K562 (cell line): ENCODE measurements around the gene ASF1B. TPM values are rescaled to one million over a fixed set of nuclear protein-coding genes. Genes with fewer than 3 reads are reported as not detected.
A peak's percentile ranks its signal among the peaks of the same experiment; 100 is the strongest.

Source experiments
- BRCA1 ChIP-seq, 2 experiments: fragments of 450-650 bp in 1 of 2; sonication (generic) in 1 of 2; formaldehyde crosslinking in 1 of 2; IDR thresholded peaks; 2 replicates each; pipeline versions ENCODE4 v1.5.0 to v1.6.1; 2017 to 2020; ENCODE audit warnings: mild to moderate bottlenecking in 1 of 2, missing genetic modification reagents in 1 of 2
- CBX3 ChIP-seq, 2 experiments: IDR thresholded peaks; 1 replicate in 1 of 2; 2 replicates in 1 of 2; pipeline ENCODE4 v1.6.1; 2012; ENCODE audit warnings: inconsistent platforms in 2 of 2, low read length in 2 of 2, borderline replicate concordance in 1 of 2, control low read depth in 1 of 2
- CXXC5 ChIP-seq: fragments of 250-450 bp; sonication (Bioruptor Pico); IDR thresholded peaks from 2 replicates; pipeline ENCODE4 v1.8.0; 2022; ENCODE audit warnings: inconsistent platforms, mild to moderate bottlenecking, moderate library complexity
- KLF16 ChIP-seq: IDR thresholded peaks from 2 replicates; pipeline ENCODE4 v1.6.1; 2016; ENCODE audit warnings: antibody characterized with exemption
- MECOM ChIP-seq: fragments of 250-450 bp; sonication (Bioruptor Pico); IDR thresholded peaks from 2 replicates; pipeline ENCODE4 v1.8.0; 2022; ENCODE audit warnings: inconsistent platforms
- NFE2 ChIP-seq: IDR thresholded peaks from 2 replicates; pipeline ENCODE4 v1.6.1; 2014; ENCODE audit warnings: antibody characterized with exemption, low read depth
- POLR2AphosphoS2 ChIP-seq: IDR thresholded peaks from 2 replicates; pipeline ENCODE4 v1.6.1; 2012; ENCODE audit warnings: low read length, improper control_type of control experiment
- RBM39 ChIP-seq: fragments of 200-400 bp; formaldehyde crosslinking; optimal IDR thresholded peaks from 2 replicates; pipeline ENCODE3; 2018; ENCODE audit warnings: low read depth, low read length
- VEZF1 ChIP-seq: fragments of 200-800 bp; sonication (Bioruptor generic); IDR thresholded peaks from 2 replicates; pipeline ENCODE4 v1.6.1; 2017; ENCODE audit warnings: missing genetic modification characterization, missing compliant biosample characterization
- ZNF518B ChIP-seq: fragments of 250-450 bp; sonication (Bioruptor Pico); IDR thresholded peaks from 2 replicates; pipeline ENCODE4 v1.5.0; 2021; ENCODE audit warnings: mild to moderate bottlenecking, moderate library complexity
- ZNF584 ChIP-seq: fragments of 200-800 bp; sonication (Bioruptor generic); IDR thresholded peaks from 2 replicates; pipeline ENCODE4 v1.6.1; 2016; ENCODE audit warnings: low read depth, mild to moderate bottlenecking, missing genetic modification characterization, missing compliant biosample characterization
- ZNF589 ChIP-seq: fragments of 200-800 bp; sonication (Bioruptor generic); IDR thresholded peaks from 2 replicates; pipeline ENCODE4 v1.6.1; 2016; ENCODE audit warnings: low read depth, missing genetic modification characterization, missing compliant biosample characterization
- polyA plus RNA-seq, 8 experiments: library from polyadenylated mRNA; depleted of rRNA in 4 of 8; stranded (reverse) in 5 of 8; unstranded in 3 of 8; fragments of >200 nt; fragmentation: Nextera tagmentation in 2 of 8; fragmentation: Illumina TruSeq in 1 of 8; extraction: Ambion mirVana in 2 of 8; extraction: Trizol in 1 of 8; gene quantifications; 2 replicates each; pipeline versions ENCODE4 v1.2.1 to v1.2.3, GENCODE V29; 2011 to 2014; ENCODE audit warnings: inconsistent platforms in 1 of 8, missing spikeins in 1 of 8
- total RNA-seq, 7 experiments: library from RNA; depleted of rRNA in 6 of 7; stranded (reverse); fragments of >200 nt in 6 of 7; fragmentation: Illumina TruSeq in 2 of 7; extraction: Trizol in 2 of 7; gene quantifications; 2 replicates each; pipeline versions ENCODE4 v1.2.1 to v1.2.3, GENCODE V29; 2011 to 2021; ENCODE audit warnings: low replicate concordance in 1 of 7
- TF ChIP-seq, protein P1 (sequence below): sonication (generic); formaldehyde crosslinking; IDR thresholded peaks from 2 replicates; pipeline ENCODE4 v1.8.0; 2022; ENCODE audit warnings: mild to moderate bottlenecking, missing genetic modification reagents

ASF1B gene
- total and polyA plus RNA-seq, 9 of the 15 experiments (the other 6 are each of a cell fraction or from before 2014, with no cell fraction given): 6.0 to 69.4 (median 53.3) TPM

DNA sequence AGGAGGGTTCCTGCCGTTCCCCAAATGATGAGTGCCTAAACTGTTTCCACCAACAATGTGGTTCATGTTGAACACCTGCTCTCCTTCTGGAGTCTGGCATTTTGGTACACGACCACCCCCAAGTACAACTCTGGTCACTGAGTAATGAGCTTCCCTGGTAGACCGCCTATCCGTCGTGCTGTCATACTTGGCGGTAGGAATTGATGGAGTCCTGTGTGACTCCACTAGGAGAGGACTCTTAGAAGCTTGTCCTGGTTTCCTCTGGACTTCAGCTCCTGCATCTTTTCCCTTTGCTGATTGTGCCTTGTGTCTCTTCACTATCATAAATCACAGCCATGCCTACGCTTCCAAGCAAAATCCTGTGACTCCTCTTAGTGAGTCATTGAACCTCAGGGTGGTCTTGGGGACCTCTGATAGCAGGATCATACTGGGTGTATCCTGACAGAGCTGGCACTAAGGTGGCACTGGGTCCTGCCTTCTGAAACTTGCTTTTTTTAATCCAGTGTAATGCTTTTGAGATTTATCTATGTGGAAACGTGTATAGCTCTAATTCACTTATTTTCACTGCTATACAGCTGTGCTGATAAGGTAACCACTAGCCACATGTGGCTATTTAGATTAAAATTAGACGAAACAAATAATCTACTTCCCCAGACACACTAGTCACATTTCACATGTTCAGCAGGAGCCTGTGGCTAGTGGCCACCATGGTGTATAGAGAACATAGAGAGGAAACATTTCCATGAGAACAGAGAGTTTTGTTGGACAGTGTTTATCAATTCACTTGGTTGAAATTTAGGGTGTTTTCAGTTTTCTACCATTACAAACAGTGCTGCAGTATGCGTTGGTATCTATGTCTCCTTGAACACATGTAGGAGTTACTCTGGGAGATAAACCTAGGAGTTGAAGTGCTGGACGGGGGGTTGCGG is 6.1 kb upstream of the ASF1B start (continued):
- peak; percentile 93 for TF ChIP-seq KLF16
- TF ChIP-seq MECOM: no peak; the same call in 1 of the 2 replicates
- TF ChIP-seq BRCA1 (IDR thresholded peaks at IDR 0.05): no peak
- no peak for TF ChIP-seq BRCA1 (CRISPR knock-in tag; IDR thresholded peaks at IDR 0.05)
- peak; percentile 80 for TF ChIP-seq CXXC5 (CRISPR knock-in tag)
- TF ChIP-seq, protein P1, sequence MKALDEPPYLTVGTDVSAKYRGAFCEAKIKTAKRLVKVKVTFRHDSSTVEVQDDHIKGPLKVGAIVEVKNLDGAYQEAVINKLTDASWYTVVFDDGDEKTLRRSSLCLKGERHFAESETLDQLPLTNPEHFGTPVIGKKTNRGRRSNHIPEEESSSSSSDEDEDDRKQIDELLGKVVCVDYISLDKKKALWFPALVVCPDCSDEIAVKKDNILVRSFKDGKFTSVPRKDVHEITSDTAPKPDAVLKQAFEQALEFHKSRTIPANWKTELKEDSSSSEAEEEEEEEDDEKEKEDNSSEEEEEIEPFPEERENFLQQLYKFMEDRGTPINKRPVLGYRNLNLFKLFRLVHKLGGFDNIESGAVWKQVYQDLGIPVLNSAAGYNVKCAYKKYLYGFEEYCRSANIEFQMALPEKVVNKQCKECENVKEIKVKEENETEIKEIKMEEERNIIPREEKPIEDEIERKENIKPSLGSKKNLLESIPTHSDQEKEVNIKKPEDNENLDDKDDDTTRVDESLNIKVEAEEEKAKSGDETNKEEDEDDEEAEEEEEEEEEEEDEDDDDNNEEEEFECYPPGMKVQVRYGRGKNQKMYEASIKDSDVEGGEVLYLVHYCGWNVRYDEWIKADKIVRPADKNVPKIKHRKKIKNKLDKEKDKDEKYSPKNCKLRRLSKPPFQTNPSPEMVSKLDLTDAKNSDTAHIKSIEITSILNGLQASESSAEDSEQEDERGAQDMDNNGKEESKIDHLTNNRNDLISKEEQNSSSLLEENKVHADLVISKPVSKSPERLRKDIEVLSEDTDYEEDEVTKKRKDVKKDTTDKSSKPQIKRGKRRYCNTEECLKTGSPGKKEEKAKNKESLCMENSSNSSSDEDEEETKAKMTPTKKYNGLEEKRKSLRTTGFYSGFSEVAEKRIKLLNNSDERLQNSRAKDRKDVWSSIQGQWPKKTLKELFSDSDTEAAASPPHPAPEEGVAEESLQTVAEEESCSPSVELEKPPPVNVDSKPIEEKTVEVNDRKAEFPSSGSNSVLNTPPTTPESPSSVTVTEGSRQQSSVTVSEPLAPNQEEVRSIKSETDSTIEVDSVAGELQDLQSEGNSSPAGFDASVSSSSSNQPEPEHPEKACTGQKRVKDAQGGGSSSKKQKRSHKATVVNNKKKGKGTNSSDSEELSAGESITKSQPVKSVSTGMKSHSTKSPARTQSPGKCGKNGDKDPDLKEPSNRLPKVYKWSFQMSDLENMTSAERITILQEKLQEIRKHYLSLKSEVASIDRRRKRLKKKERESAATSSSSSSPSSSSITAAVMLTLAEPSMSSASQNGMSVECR (CRISPR knock-in tag): peak; percentile 21; the same call in 1 of the 2 replicates
- no peak for TF ChIP-seq NFE2
- no peak for TF ChIP-seq POLR2AphosphoS2
- TF ChIP-seq CBX3 (IDR thresholded peaks at IDR 0.05; ENCODE audit: borderline replicate concordance in 1 of 2, low read length in 2 of 2): 0 out of 3 replicates have a peak, but pooled peaks of 1 of the 2 experiments have one; percentile 27
- no peak for TF ChIP-seq ZNF518B (CRISPR knock-in tag)
- TF ChIP-seq ZNF584 (CRISPR knock-in tag): peak; percentile 91
- peak; percentile 87 for TF ChIP-seq ZNF589
- TF ChIP-seq VEZF1 (CRISPR knock-in tag): peak; percentile 57
- no peak for TF ChIP-seq RBM39
